ENCODE results near the gene TNPO3.

GRCh38 chr7:129032017-129032416 lies 22.9 kb downstream of the TNPO3 start:
- TF ChIP-seq CTCF (IDR thresholded peaks at IDR 0.05; ENCODE audit: insufficient read depth, low read length, poor library complexity, severe bottlenecking) (no peak), EZH2phosphoT487 (conservative IDR thresholded peaks at IDR 0.05; ENCODE audit: low read length) (no peak)
